Ascending aorta (tissue), 2 donors: ENCODE measurements around the gene MAGEB4. TPM values are rescaled to one million over a fixed set of nuclear protein-coding genes. Genes with fewer than 3 reads are reported as not detected.
"Not testable (repeated sequence)": the region's sequence is repeated elsewhere in the genome, so short reads cannot be mapped to it uniquely, and the experiment has no call there.

ENCODE experiments used
- DNase-seq, 2 donors: peaks; one replicate each; pipeline ENCODE4 v3.0.0-alpha.2; 2019; ENCODE audit warnings: low spot score in 2 of 2
- H3K27ac ChIP-seq, 2 donors: fragments of 200-600 bp; sonication (generic); one replicate each; pipeline ENCODE4 v1.5.1; 2016 to 2017; ENCODE audit warnings: mild to moderate bottlenecking in 1 of 2
- H3K27me3 ChIP-seq: fragments of 200-600 bp; sonication (generic); one replicate; pipeline ENCODE4 v1.5.1; 2017
- H3K36me3 ChIP-seq, 2 donors: fragments of 200-600 bp; sonication (generic); one replicate each; pipeline ENCODE4 v1.5.1; 2016
- H3K4me1 ChIP-seq, 2 donors: fragments of 200-600 bp; sonication (generic); one replicate each; pipeline ENCODE4 v1.5.1; 2016 to 2017; ENCODE audit warnings: mild to moderate bottlenecking in 1 of 2
- H3K4me3 ChIP-seq, 2 donors: fragments of 200-600 bp; sonication (generic); one replicate each; pipeline ENCODE4 v1.5.1; 2016 to 2017; ENCODE audit warnings: mild to moderate bottlenecking in 1 of 2
- H3K9me3 ChIP-seq, 2 donors: fragments of 200-600 bp; sonication (generic); one replicate each; pipeline ENCODE4 v1.5.1; 2016
- intact Hi-C: fragments of 100-400 bp; cut with DNase I; formaldehyde crosslinking; loops from one replicate; pipeline ENCODE4 v1.15.1; 2023
- total RNA-seq: library from RNA; depleted of rRNA; stranded (reverse); fragments of >200 nt; gene quantifications from one replicate; pipeline ENCODE4 v1.1.0, GENCODE V29; 2016
- TF ChIP-seq, protein P1 (sequence below), 3 experiments: fragments of 200-600 bp in 2 of 3; fragments of 450-650 bp in 1 of 3; sonication (generic) in 2 of 3; IDR thresholded peaks; one replicate each; pipeline ENCODE4 v1.5.1; 2016 to 2019; ENCODE audit warnings: antibody characterized with exemption in 3 of 3, mild to moderate bottlenecking in 1 of 3, moderate library complexity in 1 of 3

The MAGEB4 gene, protein sequence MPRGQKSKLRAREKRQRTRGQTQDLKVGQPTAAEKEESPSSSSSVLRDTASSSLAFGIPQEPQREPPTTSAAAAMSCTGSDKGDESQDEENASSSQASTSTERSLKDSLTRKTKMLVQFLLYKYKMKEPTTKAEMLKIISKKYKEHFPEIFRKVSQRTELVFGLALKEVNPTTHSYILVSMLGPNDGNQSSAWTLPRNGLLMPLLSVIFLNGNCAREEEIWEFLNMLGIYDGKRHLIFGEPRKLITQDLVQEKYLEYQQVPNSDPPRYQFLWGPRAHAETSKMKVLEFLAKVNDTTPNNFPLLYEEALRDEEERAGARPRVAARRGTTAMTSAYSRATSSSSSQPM
- total RNA-seq, result not detected

DNA sequence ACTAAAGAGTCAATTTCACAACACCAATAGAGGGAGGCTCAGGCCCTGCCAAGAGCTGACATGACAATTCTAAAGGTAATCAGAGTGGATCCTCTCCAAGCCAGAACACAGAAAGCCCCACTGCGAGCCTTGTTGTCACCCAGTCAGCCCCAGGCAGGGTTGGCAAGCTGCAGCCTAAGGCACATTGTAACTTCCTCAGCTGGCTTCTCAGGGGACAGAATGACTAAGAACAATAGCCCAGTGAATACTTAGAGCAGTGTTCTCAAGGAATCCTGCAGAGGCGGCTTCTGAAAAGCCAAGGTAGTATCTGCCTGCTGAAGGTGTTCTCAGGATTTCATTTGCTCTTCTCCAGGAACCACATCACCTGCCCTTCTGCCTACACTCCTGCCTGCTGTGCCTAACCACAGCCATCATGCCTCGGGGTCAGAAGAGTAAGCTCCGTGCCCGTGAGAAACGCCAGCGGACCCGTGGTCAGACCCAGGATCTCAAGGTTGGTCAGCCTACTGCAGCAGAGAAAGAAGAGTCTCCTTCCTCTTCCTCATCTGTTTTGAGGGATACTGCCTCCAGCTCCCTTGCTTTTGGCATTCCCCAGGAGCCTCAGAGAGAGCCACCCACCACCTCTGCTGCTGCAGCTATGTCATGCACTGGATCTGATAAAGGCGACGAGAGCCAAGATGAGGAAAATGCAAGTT lies at the start of gene MAGEB4:
MAGEB4 (plus strand) TSS at position 277 of the 692 bp plus-strand sequence; CDS start at position 413, 136 bp downstream.
- Histone ChIP-seq H3K36me3 (no peaks in the 10 kb centered on the region), H3K9me3 (no peaks in the 10 kb centered on the region), H3K27ac (no peak within 1 kb of the TSS), H3K27me3 (no peaks in the 10 kb centered on the region), H3K4me1 (no peaks in the 10 kb centered on the region), H3K4me3 (no peak within 1 kb of the TSS)
- DNase-seq, result no peak
- intact Hi-C loops, result no loop called here
- TF ChIP-seq, protein P1, sequence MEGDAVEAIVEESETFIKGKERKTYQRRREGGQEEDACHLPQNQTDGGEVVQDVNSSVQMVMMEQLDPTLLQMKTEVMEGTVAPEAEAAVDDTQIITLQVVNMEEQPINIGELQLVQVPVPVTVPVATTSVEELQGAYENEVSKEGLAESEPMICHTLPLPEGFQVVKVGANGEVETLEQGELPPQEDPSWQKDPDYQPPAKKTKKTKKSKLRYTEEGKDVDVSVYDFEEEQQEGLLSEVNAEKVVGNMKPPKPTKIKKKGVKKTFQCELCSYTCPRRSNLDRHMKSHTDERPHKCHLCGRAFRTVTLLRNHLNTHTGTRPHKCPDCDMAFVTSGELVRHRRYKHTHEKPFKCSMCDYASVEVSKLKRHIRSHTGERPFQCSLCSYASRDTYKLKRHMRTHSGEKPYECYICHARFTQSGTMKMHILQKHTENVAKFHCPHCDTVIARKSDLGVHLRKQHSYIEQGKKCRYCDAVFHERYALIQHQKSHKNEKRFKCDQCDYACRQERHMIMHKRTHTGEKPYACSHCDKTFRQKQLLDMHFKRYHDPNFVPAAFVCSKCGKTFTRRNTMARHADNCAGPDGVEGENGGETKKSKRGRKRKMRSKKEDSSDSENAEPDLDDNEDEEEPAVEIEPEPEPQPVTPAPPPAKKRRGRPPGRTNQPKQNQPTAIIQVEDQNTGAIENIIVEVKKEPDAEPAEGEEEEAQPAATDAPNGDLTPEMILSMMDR (IDR thresholded peaks at IDR 0.05), result no peak

DNA sequence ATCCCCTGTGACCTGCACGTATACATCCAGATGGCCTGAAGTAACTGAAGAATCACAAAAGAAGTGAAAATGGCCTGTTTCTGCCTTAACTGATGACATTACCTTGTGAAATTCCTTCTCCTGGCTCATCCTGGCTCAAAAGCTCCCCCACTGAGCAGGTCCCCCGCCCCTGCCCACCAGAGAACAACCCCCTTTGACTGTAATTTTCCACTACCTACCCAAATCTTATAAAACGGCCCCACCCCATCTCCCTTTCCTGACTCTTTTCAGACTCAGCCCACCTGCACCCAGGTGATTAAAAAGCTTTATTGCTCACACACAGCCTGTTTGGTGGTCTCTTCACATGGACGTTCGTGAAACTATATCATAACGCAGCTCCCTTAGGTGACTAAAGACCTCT lies 47.9 kb upstream of the MAGEB4 start:
- intact Hi-C loops, H3K27ac ChIP-seq: not testable (repeated sequence)

GRCh38 chrX:30196322-30196721 lies 45.5 kb upstream of the MAGEB4 start:
- H3K9me3 ChIP-seq, result no peaks in the 10 kb centered on the region
- H3K27ac ChIP-seq, result no peak overlapping the region
- H3K4me3 ChIP-seq, result no peak overlapping the region
- no peak for DNase-seq
- H3K4me1 ChIP-seq, result no peaks in the 10 kb centered on the region
- H3K36me3 ChIP-seq, result no peaks in the 10 kb centered on the region
- intact Hi-C loops, result no loop called here
- no peaks in the 10 kb centered on the region for H3K27me3 ChIP-seq
- TF ChIP-seq, protein P1 (IDR thresholded peaks at IDR 0.05), result peak in 1 of 3 experiments; percentile 23

More for the DNA sequence above, 47.9 kb upstream of the MAGEB4 start:
- H3K4me3 ChIP-seq, H3K27me3 ChIP-seq, H3K36me3 ChIP-seq, H3K4me1 ChIP-seq, H3K9me3 ChIP-seq, DNase-seq: not testable (repeated sequence)

- H3K4me3 ChIP-seq, result no peak overlapping the region
- H3K27ac ChIP-seq, result no peak overlapping the region
- DNase-seq, result no peak
- no peaks in the 10 kb centered on the region for H3K36me3 ChIP-seq
- H3K9me3 ChIP-seq, result no peaks in the 10 kb centered on the region
- no peaks in the 10 kb centered on the region for H3K4me1 ChIP-seq
- TF ChIP-seq, protein P1 (IDR thresholded peaks at IDR 0.05), result no peak
- no peaks in the 10 kb centered on the region for H3K27me3 ChIP-seq
- intact Hi-C loops, result no loop called here
Observed at GRCh38 chrX:30212172-30212571, 29.6 kb upstream of the MAGEB4 start.

DNA sequence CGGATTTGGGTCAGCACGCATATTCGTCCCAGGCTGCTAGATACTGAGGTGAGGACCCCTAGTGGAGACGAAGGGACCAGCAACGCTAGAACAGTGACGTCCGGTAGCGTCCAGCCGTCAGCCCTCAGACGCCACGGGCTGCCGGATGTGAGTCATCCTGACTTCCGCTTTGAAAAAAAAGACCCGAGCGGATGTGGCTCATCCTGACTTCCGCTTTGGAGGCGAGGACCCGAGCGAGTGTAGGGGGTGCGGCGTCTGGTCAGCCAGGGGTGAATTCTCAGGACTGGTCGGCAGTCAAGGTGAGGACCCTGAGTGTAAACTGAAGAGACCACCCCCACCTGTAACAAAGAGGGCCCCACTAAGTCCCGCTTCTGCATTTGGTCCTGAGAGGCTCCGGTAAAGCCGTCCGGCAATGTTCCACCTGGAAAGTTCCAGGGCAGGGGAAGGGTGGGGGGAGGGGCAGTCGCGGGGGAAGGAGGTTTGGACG lies 26.4 kb upstream of the MAGEB4 start, which contains the start of gene MAGEB2:
MAGEB2 (plus strand) TSS at position 207 of the 487 bp plus-strand sequence. CDS start 3,018 bp downstream, outside the sequence.
- DNase-seq, result no peak
- H3K4me1 ChIP-seq, result no peaks in the 10 kb centered on the region
- H3K9me3 ChIP-seq, result no peaks in the 10 kb centered on the region
- TF ChIP-seq, protein P1 (IDR thresholded peaks at IDR 0.05), result no peak
- H3K27me3 ChIP-seq, result no peaks in the 10 kb centered on the region
- no peak within 1 kb of the TSS for H3K27ac ChIP-seq
- intact Hi-C loops, result no loop called here
- H3K4me3 ChIP-seq, result no peak within 1 kb of the TSS
- H3K36me3 ChIP-seq, result no peaks in the 10 kb centered on the region

- intact Hi-C loops, result no loop called here
- TF ChIP-seq, protein P1 (IDR thresholded peaks at IDR 0.05), result no peak
Observed at GRCh38 chrX:30217465-30217864, 24.3 kb upstream of the MAGEB4 start.

More at GRCh38 chrX:30217465-30217864, 24.3 kb upstream of the MAGEB4 start:
- Histone ChIP-seq H3K36me3 (no peaks in the 10 kb centered on the region), H3K4me1 (no peaks in the 10 kb centered on the region), H3K27me3 (no peaks in the 10 kb centered on the region), H3K9me3 (no peaks in the 10 kb centered on the region), H3K27ac (no peak overlapping the region), H3K4me3 (no peak overlapping the region)
- DNase-seq, result no peak
